ENCODE measurements around the gene ACTRT2.

Gene ACTRT2

DNA sequence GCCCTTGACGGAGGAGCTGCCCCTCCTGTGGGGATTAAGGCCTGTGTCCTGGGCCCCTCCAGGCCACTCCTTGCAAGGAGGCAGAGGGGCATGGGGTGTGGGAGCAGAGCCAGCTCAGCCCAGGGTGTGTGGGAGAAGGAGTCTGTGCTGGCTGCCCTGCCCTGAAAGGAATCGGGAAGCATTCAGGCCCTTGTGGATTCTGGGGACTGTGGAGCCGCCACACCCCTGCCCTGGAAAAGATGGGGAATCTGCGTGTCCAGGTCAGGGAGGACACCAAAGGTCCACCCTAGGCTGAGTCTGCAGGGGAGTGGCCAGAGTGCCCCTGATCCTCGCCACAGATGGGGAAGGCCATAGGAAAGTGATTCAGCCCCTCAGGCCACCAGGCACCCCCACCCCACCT lies 31.2 kb downstream of the ACTRT2 start:
- DNase-seq (ENCODE audit: low read depth in 1 of 2, low spot score in 1 of 2), result no peak

DNA sequence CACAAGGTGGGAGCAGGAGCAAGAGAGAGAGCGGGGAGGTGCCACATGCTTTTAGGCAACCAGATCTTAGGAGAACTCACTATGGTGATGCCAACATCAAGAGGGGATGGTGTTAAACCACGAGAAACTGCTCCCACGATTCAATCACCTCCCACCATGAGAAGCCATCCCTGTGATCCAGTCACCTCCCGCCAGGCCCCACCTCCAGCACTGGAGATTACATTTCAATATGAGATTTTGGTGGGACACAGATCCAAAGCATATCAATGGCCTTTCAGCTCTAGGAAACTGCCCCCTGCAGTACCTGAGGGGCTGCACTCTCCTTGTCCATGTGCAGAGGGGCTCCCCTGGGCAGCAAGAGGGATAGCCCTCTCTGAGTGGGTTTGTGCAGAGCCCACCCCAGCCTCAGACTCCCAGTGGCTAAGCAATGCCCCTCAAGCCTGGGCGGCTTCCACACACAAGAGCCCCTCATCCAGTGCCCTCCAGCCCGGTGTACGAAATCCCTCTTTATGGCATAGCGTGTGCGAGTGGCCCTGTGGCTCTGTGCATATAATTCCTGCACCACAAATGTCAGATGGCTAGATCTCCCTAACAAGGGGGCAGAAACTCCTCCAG lies 32.2 kb downstream of the ACTRT2 start:
- DNase-seq (ENCODE audit: low read depth in 1 of 2, low spot score in 1 of 2), result no peak

GRCh38 chr1:3053986-3054385 lies 32.7 kb downstream of the ACTRT2 start:
- DNase-seq (ENCODE audit: low read depth in 1 of 2, low spot score in 1 of 2), result no peak

DNA sequence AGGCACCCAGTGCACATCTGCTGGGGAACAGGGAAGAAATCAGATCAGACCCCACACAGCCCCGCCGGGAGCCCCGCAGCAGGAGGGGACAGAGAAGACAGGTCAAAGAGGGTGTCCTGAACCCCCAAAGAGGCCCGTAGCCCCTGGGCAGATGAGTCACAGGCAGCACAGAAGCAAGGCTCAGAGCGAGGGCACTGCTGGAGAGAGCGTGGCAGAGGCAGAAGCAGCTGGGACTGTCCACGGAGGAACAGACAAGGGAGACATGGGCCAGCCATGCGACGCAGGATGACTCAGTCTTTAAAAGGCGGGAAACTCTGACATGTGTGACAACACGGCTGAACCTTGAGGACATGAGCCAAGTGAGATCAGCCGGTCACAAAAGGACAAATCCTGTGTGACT lies 33.2 kb downstream of the ACTRT2 start:
- DNase-seq (ENCODE audit: low read depth in 1 of 2, low spot score in 1 of 2), result no peak

GRCh38 chr1:3055051-3055450 lies 33.8 kb downstream of the ACTRT2 start:
- no peak for DNase-seq (ENCODE audit: low read depth in 1 of 2, low spot score in 1 of 2)

DNA sequence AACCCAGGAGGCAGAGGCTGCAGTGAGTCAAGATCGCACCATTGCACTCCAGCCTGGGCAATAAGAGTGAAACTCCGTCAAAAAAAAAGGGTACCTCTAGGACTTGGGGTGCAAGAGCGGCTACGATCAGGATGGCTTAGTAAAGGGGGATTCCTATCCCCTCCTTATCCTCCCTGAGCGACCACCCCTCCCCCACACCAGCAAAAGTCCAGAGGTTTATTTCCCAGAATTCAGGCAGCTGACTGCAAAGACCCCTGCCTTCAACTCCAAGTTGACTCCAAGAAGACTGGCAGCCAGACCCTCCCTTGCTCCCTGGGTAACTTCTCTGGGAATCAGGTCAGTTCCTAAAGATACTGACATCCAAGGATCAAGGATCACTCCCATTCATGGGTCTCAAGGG lies 35.4 kb downstream of the ACTRT2 start:
- DNase-seq (ENCODE audit: low read depth in 1 of 2, low spot score in 1 of 2), result no peak

- no peak for DNase-seq (ENCODE audit: low read depth in 1 of 2, low spot score in 1 of 2)
Observed at GRCh38 chr1:3058263-3059030, 37.2 kb downstream of the ACTRT2 start.

DNA sequence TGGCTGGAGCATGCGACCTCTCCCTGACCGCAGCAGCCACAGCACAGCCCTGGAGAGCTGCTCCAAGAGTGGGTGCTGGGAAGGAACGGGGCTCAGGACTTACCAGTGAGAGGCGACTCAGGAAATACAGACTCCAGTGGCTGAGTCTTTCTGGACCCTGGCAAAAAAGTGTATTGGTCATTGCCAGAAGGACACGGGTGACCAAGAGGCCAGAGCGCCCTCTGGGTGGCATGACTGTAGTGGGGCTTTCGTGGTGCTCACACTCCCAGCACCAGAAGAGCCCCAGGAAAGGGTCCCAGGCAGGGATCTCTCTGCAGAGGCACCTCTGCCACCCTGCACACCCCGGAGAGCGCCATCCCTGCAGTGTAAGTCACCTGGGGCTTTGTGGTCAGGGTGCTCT lies 38.9 kb downstream of the ACTRT2 start:
- no peak for DNase-seq (ENCODE audit: low read depth in 1 of 2, low spot score in 1 of 2)

DNA sequence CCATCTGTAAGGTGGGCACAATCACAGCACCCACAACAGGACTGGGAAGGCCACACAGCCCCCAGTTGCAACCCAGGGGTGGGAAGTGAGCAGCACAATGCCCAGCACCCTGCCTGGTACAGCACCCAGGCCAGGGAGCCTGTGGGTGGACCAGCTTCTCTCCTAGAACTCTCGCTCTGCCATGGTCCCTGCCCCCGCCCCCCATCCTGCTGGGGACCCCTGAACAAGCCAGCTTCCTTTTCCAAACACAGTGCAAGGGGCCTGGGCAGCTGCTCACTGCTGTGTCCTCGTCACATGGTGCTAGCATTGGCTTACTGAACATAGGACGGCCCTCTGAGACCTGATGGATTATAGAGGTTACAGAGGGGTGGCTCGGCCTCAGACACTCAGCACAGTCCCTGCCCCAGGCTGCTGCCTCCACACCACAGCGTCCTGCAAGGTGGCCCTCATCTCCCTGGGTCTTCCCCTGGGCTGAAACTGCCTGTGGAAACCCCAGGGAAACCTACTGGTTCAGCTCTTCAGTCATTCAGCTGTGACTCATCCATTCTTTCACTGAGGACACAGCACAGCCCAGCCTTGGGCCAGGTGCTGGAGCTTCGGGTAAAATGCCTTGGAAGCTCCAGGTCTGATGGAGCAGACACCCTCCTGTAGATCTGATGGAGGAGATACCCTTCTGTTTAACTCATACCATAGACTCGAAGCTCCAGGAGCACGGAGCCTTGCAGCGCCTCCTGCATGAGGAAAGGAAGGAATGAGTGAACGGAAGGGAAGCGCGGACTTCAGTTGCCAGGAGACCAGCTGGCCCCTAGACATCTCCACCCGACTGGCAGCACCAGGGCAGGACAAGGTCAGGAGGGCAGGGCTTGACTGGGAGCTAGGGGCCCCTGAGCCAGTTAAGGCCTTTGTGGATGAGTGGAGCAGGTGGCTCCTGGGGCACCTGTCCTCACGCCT lies 39.6 kb downstream of the ACTRT2 start:
- DNase-seq (ENCODE audit: low read depth in 1 of 2, low spot score in 1 of 2), result no peak

DNA sequence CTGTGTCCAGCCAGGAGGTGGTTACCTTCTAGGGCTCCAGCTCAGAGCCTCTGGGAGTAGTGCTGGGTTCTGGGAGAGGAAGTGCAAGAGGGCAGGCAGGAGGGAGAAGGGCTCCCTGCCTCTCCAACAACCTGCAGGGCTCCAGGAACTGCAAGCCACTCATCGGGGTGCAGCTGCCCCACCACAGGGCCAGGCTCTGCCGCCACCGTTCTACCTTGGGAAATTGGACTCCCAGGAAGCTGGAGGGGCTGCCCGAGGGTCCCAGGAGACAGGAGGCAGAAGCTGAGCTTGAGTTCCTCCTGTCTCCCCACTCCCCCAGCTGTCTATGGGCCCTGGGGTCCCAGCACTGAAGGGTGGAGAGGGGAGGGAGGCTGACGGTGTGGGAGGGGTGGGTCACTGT lies 40.3 kb downstream of the ACTRT2 start:
- DNase-seq (ENCODE audit: low read depth in 1 of 2, low spot score in 1 of 2), result no peak

DNA sequence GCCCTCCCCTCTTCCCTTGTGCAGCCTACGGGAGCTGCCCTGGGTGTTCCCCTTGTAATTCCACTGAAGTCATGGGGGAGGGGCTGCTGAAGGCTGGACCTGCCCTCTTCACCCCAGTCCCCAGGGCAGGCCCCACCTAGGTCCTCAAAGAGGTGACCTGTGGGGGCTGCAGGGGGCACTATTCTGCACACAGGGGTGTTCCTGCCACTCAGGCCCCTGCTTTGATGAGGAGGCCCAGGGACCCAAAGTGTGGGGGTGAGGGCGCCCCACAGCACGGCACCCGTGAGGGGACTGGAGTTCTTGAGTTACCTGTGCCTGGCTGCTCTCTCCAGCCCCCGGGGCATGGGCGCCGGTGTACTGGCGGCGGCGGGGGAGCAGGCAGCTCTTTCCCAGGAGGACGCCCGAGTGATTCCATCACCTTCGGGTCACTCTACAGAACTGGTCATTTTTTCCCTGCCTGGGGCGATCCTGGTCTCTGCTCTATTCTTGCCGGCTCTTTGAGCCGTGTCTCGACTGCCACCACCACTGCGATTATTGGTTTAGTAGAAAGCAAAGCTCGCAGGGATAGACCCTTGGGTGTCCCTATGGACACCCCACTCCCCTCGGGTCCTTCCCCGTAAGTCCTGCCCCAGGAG lies 40.8 kb downstream of the ACTRT2 start:
- DNase-seq (ENCODE audit: low read depth in 1 of 2, low spot score in 1 of 2), result no peak

DNA sequence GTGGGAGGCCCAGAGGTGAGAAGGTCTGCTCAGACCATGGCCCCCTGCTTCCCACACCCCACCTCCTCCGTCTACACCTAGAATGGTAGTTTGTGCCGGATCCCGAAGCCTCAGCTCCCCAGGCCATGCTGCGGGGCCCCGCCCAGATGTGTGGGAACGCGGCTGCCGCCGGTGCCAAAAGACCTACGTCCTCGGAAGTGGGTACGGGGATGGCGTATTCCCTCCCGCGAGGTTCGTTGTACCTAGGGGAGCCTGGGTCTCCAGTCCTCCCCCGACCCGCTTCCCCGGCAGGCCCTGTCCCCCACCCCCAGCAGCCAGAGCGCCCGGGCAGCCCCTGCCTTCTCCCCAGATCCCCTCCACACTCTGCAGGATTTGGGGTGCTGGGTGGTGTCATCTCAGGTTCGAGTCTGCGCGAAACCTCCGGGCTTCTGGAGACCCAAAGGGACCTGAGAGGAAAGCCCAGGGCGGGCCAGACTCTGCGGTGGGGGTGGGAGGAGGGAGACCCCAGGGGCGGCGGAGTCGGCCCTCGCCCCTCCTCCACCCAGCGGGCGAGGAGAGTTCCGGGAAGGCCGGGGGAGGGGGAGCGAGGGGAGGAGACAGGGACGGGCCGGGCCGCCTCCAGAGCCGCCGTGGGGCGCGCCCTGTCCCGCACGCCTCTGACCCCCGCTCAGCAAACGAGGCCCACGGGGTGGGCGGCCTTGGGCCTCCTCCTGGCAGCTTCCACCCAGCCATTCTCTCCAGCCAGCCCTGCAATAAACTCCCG lies 41.5 kb downstream of the ACTRT2 start:
- DNase-seq (ENCODE audit: low read depth in 1 of 2, low spot score in 1 of 2), result no peak

DNA sequence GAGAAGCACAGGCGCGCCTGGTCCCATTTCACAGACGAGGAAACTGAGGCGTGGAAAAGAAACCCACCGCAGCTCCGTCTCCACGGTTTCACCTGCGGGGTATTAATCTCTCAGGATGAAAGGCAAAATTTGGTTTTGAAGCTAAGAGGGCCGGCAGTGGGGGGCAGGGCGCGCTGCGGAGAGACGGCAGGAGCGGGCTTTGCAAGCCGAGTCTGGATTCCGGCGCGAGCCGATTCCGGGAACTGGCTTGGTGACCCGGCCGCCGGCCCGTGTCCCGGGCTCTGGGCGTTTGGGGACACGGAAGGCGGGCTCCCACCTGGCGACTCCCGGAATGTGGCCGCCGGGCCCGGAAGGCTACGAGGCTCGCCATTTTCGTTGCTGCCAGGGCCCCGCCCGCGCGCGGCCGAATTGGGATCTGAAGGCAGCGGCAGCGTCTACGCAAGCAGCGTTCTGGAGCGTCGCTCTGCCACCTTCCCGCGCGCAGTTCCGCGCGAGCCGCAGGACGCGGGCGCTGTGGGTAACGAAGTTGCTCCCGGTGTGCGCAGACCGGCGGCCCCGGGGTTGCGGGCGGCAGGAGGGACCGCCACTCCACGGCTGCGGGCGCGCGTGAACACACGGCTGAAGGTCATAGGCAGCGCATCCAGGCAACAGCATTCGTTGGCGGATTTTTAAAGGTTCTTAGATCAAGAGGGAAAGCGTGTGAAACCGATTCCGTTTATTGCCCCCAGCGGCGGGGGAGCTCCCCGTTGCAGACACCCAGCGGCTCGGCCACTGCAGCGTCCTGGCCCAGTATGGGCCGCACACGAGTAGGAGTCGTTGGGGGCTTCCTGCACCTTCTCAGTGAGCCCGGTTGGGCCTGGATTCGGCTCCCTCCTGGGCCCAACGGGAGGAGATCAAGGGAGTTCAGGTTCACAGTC lies 42.4 kb downstream of the ACTRT2 start:
- DNase-seq (ENCODE audit: low read depth in 1 of 2, low spot score in 1 of 2), result no peak

DNA sequence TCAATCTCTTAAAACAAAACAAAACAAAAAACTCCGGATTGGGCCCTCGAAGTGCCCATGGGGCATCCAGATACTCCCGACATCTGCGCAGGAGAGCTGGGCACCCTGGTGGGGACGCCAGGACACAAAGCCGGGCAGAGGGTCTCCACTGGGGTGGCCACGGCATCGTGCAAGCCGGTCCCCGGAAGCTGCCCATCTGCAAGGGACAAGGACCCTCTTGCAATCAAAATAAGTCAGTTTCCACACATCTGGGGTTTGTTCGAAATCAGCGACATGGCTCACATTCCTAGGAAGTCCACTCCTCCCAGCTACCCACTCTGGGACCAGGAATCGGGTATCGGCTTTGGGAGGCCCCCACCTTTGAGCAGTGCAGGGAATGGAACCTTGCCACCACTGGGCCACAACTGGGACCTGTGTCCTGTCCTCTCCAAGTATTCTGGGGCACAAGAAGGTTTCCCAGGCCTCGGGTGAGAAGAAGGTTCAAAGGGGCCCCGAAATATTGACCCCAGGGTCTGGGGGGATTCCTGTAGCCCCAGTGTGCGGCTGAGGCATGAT lies 43.1 kb downstream of the ACTRT2 start:
- no peak for DNase-seq (ENCODE audit: low read depth in 1 of 2, low spot score in 1 of 2)

- no peak for DNase-seq (ENCODE audit: low read depth in 1 of 2, low spot score in 1 of 2)
Observed at GRCh38 chr1:3064901-3065300, 43.6 kb downstream of the ACTRT2 start.

- no peak for DNase-seq (ENCODE audit: low read depth in 1 of 2, low spot score in 1 of 2)
Observed at GRCh38 chr1:3065396-3065795, 44.1 kb downstream of the ACTRT2 start.

DNA sequence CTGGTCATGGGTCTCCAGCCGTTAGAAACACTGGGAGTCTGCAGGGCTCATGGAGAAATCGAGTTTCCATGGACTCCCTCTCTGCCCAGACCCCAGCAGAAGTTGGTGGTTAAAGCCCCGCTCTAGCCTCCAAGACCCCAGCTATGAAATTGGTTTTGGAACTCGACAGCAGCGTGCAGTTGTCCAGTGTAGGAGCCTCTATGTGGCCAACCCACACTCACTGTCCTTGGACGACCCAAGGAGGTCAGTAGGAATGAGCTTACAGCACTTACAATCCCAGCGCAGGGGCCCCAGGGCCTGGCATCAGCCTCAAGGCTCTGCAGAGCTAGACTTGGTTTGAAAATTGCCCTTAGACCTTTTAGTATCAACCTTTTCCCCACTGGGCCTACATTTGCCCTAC lies 44.5 kb downstream of the ACTRT2 start:
- DNase-seq (ENCODE audit: low read depth in 1 of 2, low spot score in 1 of 2), result no peak

- DNase-seq (ENCODE audit: low read depth in 1 of 2, low spot score in 1 of 2), result no peak
Observed at GRCh38 chr1:3066250-3066711, 45.0 kb downstream of the ACTRT2 start.

DNA sequence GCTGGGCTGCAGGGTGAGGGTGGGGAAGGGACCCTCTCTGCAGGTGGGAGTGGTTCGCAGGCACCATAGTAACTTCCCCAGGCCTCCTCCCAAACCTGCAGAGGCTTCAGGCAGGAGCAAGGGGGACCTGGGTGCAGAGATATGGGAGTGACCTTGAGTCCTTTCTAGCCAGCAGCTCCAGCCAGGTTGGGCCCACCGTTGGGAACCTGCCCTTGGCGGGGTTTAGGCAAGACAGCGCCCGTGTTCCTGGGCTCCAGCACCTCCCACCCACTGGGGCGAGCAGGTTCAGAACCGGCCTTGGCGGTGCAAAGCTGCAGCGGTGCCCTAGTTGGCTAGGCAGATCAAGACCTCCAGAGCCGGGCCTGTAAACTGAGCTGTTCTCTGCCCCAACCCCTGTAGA lies 45.6 kb downstream of the ACTRT2 start:
- DNase-seq (ENCODE audit: low read depth in 1 of 2, low spot score in 1 of 2), result no peak

Data from activated T-helper 1 cell treated with anti-CD3 and anti-CD28 coated beads, Interleukin-2, amount 50 U/mL, for 16 hours (primary cell).